ENCODE data around the gene MFSD11. TPM values are rescaled to one million over a fixed set of nuclear protein-coding genes. Genes with fewer than 3 reads are reported as not detected.
"Not testable (repeated sequence)": the region's sequence is repeated elsewhere in the genome, so short reads cannot be mapped to it uniquely, and the experiment has no call there.

Gene MFSD11
- 33.1 and 35.2 TPM in 2 replicates for polyA plus RNA-seq (2014; cell fraction: cytosol; rRNA removed)
- polyA plus RNA-seq (2014; cell fraction: nucleus; rRNA removed), result 48.5 and 64.6 TPM in 2 replicates

GRCh38 chr17:76737676-76738467 is at the start of gene MFSD11:
Gene MFSD11, plus strand, starts transcription at chr17:76738119. Its CDS starts 234 bp downstream, at chr17:76738353.
- DNase-seq (ENCODE audit: low spot score), result peak; percentile 96

DNA sequence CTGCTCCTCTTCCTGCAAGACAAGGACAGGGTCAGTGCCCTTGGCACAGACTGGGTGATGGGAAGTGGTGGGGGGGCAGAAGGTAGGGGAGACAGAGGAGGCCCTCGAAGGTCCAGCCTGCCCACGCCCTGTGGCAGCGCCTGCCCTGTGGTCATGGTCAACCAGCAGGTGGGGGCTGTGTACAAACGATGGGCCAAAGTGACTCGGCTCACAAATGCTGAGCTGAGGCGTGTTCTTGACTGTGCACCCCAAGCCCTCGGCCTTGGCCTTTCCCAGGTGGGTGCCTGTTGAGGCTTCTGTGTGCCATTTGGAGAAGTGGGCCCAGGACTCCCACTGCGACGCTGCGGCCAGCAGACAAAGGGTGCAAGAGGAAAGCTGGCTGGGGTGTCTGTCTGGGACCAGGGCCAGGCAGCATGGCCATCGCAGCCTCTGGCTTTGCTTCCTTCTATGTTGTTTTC is 49.7 kb upstream of the MFSD11 start:
- no peak for DNase-seq (ENCODE audit: low spot score)

GRCh38 chr17:76689859-76690258 is 48.1 kb upstream of the MFSD11 start:
- DNase-seq (ENCODE audit: low spot score), result no peak

- DNase-seq (ENCODE audit: low spot score), result no peak
Observed at GRCh38 chr17:76690596-76691280, 47.2 kb upstream of the MFSD11 start.

GRCh38 chr17:76691379-76692191 is 46.3 kb upstream of the MFSD11 start:
- DNase-seq (ENCODE audit: low spot score), result no peak

GRCh38 chr17:76695059-76695831 is 42.7 kb upstream of the MFSD11 start:
- DNase-seq (ENCODE audit: low spot score), result no peak

GRCh38 chr17:76696763-76697701 is 40.9 kb upstream of the MFSD11 start:
- peak; percentile 40 for DNase-seq (ENCODE audit: low spot score)

DNA sequence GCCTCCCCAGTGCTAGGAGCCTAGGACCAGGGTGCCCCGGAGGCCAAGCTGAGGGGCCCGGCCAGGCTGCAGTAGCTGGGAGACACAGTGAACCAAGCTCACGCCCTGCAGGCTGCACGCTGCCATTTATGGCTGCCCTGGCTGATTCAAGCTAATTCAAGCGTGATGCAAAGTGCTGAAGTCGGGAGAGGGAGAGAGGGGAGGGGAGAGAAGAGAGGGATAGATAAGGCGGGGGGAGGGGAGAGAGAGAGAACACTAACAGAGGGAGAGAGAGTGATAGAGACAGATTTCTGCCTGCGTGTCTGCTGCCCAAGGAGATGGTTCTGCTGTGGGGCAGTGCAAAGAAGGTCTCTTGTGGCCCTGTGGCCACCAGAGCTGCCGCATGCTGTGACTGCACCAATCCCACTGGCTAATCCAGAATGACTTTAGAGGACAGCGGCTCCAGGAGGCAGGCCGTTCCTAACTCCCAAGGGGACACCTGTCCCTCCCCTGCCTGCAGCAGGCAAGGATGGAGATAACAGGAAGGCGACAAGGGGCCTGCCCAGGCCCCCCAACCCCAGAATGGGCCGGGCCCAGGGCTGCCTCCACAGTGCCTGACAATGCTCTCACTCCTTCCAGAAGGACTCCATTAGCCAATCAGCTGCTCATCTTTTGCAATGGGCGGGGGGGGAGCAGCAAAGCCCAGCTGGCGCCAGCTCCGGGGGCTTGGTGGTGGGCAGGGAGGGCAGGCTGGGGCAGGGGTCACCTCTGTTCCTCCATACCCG is 40.0 kb upstream of the MFSD11 start:
- DNase-seq (ENCODE audit: low spot score), result peak; percentile 92

- DNase-seq (ENCODE audit: low spot score), result not testable (repeated sequence)
Observed at GRCh38 chr17:76698466-76698977, 39.4 kb upstream of the MFSD11 start.

DNA sequence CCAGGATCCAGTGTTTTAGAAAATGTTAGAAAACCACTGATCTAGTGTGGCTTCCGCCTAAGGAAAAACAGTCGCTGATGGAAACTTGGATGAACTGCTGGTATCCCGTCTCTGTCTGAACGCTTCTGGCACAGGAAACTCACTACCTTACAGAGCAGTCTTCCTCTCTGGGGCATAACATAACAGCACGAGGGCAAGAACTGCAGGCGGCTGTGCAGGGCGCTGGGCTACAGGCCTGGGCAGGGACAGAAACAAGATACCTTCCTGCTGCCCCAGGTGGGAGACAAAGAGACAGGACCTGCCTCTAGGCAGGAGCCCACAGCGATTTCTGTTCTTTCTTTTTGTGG is 37.7 kb upstream of the MFSD11 start:
- no peak for DNase-seq (ENCODE audit: low spot score)

DNA sequence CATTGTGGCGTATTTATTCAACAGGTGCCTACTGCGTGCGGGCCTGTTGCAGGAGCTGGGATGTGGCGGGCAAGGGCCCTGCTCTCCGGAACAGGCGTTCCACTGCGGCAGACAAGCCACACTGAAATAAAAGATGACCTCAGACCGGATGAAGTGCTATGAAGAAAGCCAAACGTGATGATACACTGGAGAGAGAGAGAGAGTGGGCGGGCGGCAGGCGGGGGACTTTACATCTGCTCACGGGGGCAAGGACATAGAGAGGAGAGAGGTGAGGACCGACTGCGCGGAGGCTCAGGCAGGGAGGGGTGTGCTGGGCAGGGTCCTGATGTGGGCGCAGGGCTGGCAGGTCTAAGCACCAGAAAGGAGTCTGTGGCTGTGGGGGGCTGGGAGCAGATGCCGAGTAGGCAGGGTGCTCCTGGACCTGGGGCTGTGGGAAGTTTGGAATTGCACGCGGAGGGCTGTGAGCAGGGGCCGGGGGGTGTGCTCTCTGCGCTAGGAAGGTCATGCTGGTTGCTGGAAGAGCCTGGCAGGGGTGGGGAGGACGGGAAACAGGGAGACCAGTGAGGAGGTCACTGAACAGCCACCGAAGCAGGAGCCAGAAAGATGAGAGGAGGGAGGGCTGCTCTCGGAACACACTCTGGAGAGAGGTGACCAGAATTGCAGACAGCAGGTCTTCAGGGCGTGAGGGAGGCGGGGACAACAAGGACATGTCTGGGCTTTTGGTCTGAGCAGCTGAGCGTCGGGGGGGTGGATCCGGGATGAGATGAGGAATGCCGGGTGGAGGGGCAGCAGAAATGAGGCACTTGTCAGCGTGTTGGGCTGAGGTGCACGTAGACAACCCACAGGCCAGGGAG is 37.1 kb upstream of the MFSD11 start:
- peak; percentile 78 for DNase-seq (ENCODE audit: low spot score)

DNA sequence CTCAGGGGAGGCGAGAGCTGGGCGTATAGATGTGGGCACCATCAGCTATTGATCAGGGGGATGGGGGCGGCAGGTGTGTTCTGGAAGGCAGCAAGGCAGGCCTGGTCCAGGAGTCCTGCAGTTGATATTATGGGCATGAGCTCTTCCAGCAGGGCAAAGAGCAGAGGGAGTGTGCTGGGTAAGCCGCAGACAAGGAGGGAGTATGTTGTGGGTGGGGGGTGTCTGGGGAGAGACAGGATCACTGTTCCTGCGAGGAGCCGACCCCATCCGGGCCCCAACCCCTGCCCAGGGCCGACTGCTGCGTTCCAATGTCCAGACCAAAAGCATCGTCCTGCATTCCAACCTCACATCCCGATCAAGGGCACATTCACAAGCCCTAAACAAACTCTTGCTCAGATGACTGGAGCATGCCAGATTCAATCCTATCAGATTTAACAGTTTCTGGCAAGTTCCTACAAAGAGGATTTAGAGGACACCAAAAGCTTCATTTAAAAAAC is 36.4 kb upstream of the MFSD11 start:
- DNase-seq (ENCODE audit: low spot score), result no peak

DNA sequence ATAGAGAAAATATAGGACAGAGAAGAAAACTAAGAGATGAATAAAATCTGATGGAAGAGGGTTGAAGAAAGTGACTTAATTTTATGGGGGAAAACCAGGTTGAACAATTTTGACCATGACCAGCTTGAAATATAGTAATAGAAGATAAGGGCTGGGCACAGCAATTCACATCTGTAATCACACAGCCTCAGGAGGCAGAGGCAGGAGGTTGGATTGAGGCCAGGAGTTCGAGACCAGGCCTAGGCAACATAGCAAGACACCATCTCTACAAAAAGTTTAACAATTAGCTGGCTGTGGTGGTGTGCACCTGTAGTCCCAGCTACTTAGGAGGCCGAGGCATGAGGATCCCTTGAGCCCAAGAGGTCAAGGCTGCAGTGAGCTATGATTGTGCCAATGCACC is 35.8 kb upstream of the MFSD11 start:
- DNase-seq (ENCODE audit: low spot score), result no peak

GRCh38 chr17:76702941-76703637 is 34.8 kb upstream of the MFSD11 start:
- no peak for DNase-seq (ENCODE audit: low spot score)

- DNase-seq (ENCODE audit: low spot score), result no peak
Observed at GRCh38 chr17:76704805-76705204, 33.1 kb upstream of the MFSD11 start.

GRCh38 chr17:76706817-76707216 is 31.1 kb upstream of the MFSD11 start:
- DNase-seq (ENCODE audit: low spot score), result no peak

Measured in SK-N-DZ (cell line).